T-cell (primary cell): Measurements from ENCODE around the gene ADAD2. TPM values are rescaled to one million over a fixed set of nuclear protein-coding genes. Genes with fewer than 3 reads are reported as not detected.

Experiments
- ATAC-seq, 4 experiments: fragments of 200-7000 bp in 3 of 4; fragments of 150-1000 bp in 1 of 4; cut with Tn5 transposase; replicated peaks in 1 of 4; 1 replicate in 3 of 4; 2 replicates in 1 of 4; pipeline ENCODE4 v1.10.0; 2021; ENCODE audit warnings: moderate library complexity in 3 of 4, mild to moderate bottlenecking in 2 of 4, moderate number of reproducible peaks in 1 of 4
- CTCF ChIA-PET, 2 donors: fragments of 300-600 bp; sonication (Branson Sonifier 250); formaldehyde crosslinking; loops; one replicate each; lab custom pipeline; 2022; ENCODE audit warnings: antibody characterized with exemption in 2 of 2; lab: Charles Lee
- POLR2A ChIA-PET, 2 donors: fragments of 300-600 bp; sonication (Branson Sonifier 250); formaldehyde crosslinking; loops; one replicate each; lab custom pipeline; 2022; ENCODE audit warnings: antibody characterized with exemption in 2 of 2; lab: Charles Lee
- DNase-seq, 35 experiments: peaks; one replicate each; pipeline versions ENCODE4 v3.0.0 to v3.0.0-alpha.2; 2013 to 2023
- H3K27ac ChIP-seq: one replicate; pipeline ENCODE4 v1.5.1; 2013; ENCODE audit warnings: low read length
- H3K27me3 ChIP-seq, 2 experiments: replicated peaks in 1 of 2; 1 replicate in 1 of 2; 2 replicates in 1 of 2; pipeline versions ENCODE4 v1.6.1 to v1.7.0; 2013; ENCODE audit warnings: low read length in 1 of 2, mixed read lengths in 1 of 2; ENCODE audit not compliant: control insufficient read depth in 2 of 2, insufficient read depth in 2 of 2; ENCODE audit errors: extremely low read depth in 1 of 2
- H3K36me3 ChIP-seq, 2 donors: 1 replicate in 1 of 2; 2 replicates in 1 of 2; pipeline versions ENCODE4 v1.6.1 to v1.7.0; 2013; ENCODE audit warnings: low read length in 1 of 2; ENCODE audit not compliant: control insufficient read depth in 2 of 2, insufficient read depth in 1 of 2; ENCODE audit errors: extremely low read depth in 1 of 2
- H3K4me1 ChIP-seq, 2 experiments: 1 replicate in 1 of 2; 2 replicates in 1 of 2; pipeline versions ENCODE4 v1.6.1 to v1.7.0; 2013; ENCODE audit warnings: low read length in 2 of 2, mixed read lengths in 1 of 2; ENCODE audit not compliant: insufficient read depth in 2 of 2, control insufficient read depth in 1 of 2; ENCODE audit errors: extremely low read depth in 1 of 2
- H3K4me3 ChIP-seq, 2 donors: 1 replicate in 1 of 2; 2 replicates in 1 of 2; pipeline versions ENCODE4 v1.5.1 to v1.7.0; 2013; ENCODE audit warnings: mild to moderate bottlenecking in 2 of 2, low read length in 1 of 2, moderate library complexity in 1 of 2; ENCODE audit not compliant: control insufficient read depth in 1 of 2; ENCODE audit errors: extremely low read depth in 1 of 2
- H3K9me3 ChIP-seq: 2 replicates; pipeline ENCODE4 v1.7.0; 2013
- H3K27ac Mint-ChIP-seq, 2 donors: one replicate each; pipeline ENCODE4 v1.8.0; 2020 to 2021; ENCODE audit warnings: mild to moderate bottlenecking in 2 of 2, mixed read lengths in 2 of 2
- H3K27me3 Mint-ChIP-seq, 2 donors: one replicate each; pipeline ENCODE4 v1.8.0; 2021 to 2022; ENCODE audit warnings: mixed read lengths in 2 of 2
- H3K36me3 Mint-ChIP-seq: one replicate; pipeline ENCODE4 v1.8.0; 2021; ENCODE audit warnings: mixed read lengths
- H3K4me1 Mint-ChIP-seq, 3 donors: one replicate each; pipeline ENCODE4 v1.8.0; 2020 to 2022; ENCODE audit warnings: mixed read lengths in 3 of 3, mild to moderate bottlenecking in 1 of 3
- H3K4me3 Mint-ChIP-seq, 3 donors: one replicate each; pipeline ENCODE4 v1.8.0; 2020 to 2022; ENCODE audit warnings: mild to moderate bottlenecking in 3 of 3, mixed read lengths in 3 of 3, moderate library complexity in 3 of 3
- H3K9me3 Mint-ChIP-seq, 3 donors: one replicate each; pipeline ENCODE4 v1.8.0; 2020 to 2022; ENCODE audit warnings: mixed read lengths in 3 of 3
- WGBS: methylation state at CpG from one replicate; pipeline ENCODE4 v1.1.5; 2013; ENCODE audit warnings: missing lambda C conversion rate; ENCODE audit not compliant: insufficient coverage; 5-methylcytosine and 5-hydroxymethylcytosine counted together
- total RNA-seq, 35 experiments: library from RNA in 6 of 35; stranded (reverse) in 6 of 35; fragments of 120-200 nt in 1 of 35; gene quantifications; one replicate each; pipeline versions ENCODE4 v1.2.1 to v1.2.4 and lab custom pipeline; 2013 to 2026

ADAD2 gene
- total RNA-seq, 5 donors from 2014 or later (not counting 1 experiment from before 2014, with no cell fraction given): 0.25 TPM; not detected in 4

GRCh38 chr16:84174396-84174795 lies 16.6 kb upstream of the ADAD2 start:
- peaks cover 5% of the 10 kb centered on the region for H3K36me3 Mint-ChIP-seq
- ChIA-PET POLR2A (no interaction called here), CTCF (no interaction called here)
- 77% methylated on average over 4 of the region's 11 CpGs for WGBS
- H3K27ac Mint-ChIP-seq: no peak overlapping the region
- Histone ChIP-seq H3K27ac (no peak overlapping the region), H3K4me1 (peaks cover 0 to 4% of the 10 kb centered on the region in 2 experiments), H3K4me3 (no peak overlapping the region), H3K36me3 (peaks cover 4 to 15% of the 10 kb centered on the region in 2 donors), H3K9me3 (no peaks in the 10 kb centered on the region), H3K27me3 (peaks cover 0 to 30% of the 10 kb centered on the region in 2 experiments)
- ATAC-seq (no peak), DNase-seq (no peak)
- H3K27me3 Mint-ChIP-seq: peaks cover 7 to 17% of the 10 kb centered on the region in 2 donors
- no peak overlapping the region for H3K4me3 Mint-ChIP-seq
- peaks cover 5 to 7% (median 5%) of the 10 kb centered on the region in 3 donors for H3K4me1 Mint-ChIP-seq
- no peaks in the 10 kb centered on the region for H3K9me3 Mint-ChIP-seq

GRCh38 chr16:84175350-84176081 lies 15.4 kb upstream of the ADAD2 start:
- H3K27me3 Mint-ChIP-seq: peaks cover 0 to 9% of the 10 kb centered on the region in 2 donors
- Histone ChIP-seq H3K4me3 (no peak overlapping the region), H3K4me1 (peaks cover 0 to 4% of the 10 kb centered on the region in 2 experiments), H3K27me3 (peaks cover 0 to 19% of the 10 kb centered on the region in 2 experiments), H3K36me3 (peaks cover 8 to 23% of the 10 kb centered on the region in 2 donors), H3K9me3 (no peaks in the 10 kb centered on the region), H3K27ac (no peak overlapping the region)
- H3K9me3 Mint-ChIP-seq: no peaks in the 10 kb centered on the region
- H3K4me3 Mint-ChIP-seq: no peak overlapping the region
- peaks cover 5% of the 10 kb centered on the region for H3K36me3 Mint-ChIP-seq
- POLR2A ChIA-PET: no interaction called here
- CTCF ChIA-PET: interaction anchor here (0.5 to 1.2 kb wide), 4 partner anchors 11 to 360 kb away, joined by 3 to 7 read pairs (median 4); partner anchors contain the start of gene TAF1C (in 1 of the 2)
- 50% methylated on average over 6 of the region's 10 CpGs for WGBS
- H3K27ac Mint-ChIP-seq: no peak overlapping the region
- H3K4me1 Mint-ChIP-seq: peaks cover 5 to 7% (median 5%) of the 10 kb centered on the region in 3 donors
- peak in 27 of 35 experiments; percentile 20 to 67 (median 41) for DNase-seq
- ATAC-seq: peak; percentile 78 to 92 (median 88)

GRCh38 chr16:84176192-84177053 lies 14.5 kb upstream of the ADAD2 start:
- no peak for ATAC-seq
- Histone ChIP-seq H3K27ac (no peak overlapping the region), H3K4me3 (no peak overlapping the region), H3K36me3 (peaks cover 8 to 31% of the 10 kb centered on the region in 2 donors), H3K27me3 (peaks cover 0 to 13% of the 10 kb centered on the region in 2 experiments), H3K4me1 (peaks cover 0 to 4% of the 10 kb centered on the region in 2 experiments), H3K9me3 (no peaks in the 10 kb centered on the region)
- no peak overlapping the region for H3K4me3 Mint-ChIP-seq
- H3K4me1 Mint-ChIP-seq: peaks cover 5 to 7% (median 5%) of the 10 kb centered on the region in 3 donors
- WGBS: 90% methylated on average over 13 of the region's 18 CpGs
- peaks cover 0 to 7% of the 10 kb centered on the region in 2 donors for H3K27me3 Mint-ChIP-seq
- no peaks in the 10 kb centered on the region for H3K9me3 Mint-ChIP-seq
- peaks cover 8% of the 10 kb centered on the region for H3K36me3 Mint-ChIP-seq
- POLR2A ChIA-PET: no interaction called here
- no peak for DNase-seq
- no peak overlapping the region for H3K27ac Mint-ChIP-seq
- CTCF ChIA-PET: interaction anchor here in 1 of 2 donors (0.5 to 1.0 kb wide), 2 partner anchors 92 to 361 kb away, joined by 4 to 7 read pairs; no protein-coding TSS in a partner anchor

GRCh38 chr16:84177741-84178073 lies 13.2 kb upstream of the ADAD2 start:
- ATAC-seq: no peak
- Mint-ChIP-seq H3K4me3 (no peak overlapping the region), H3K27me3 (peaks cover 0 to 2% of the 10 kb centered on the region in 2 donors), H3K9me3 (no peaks in the 10 kb centered on the region), H3K4me1 (peaks cover 5 to 7% (median 5%) of the 10 kb centered on the region in 3 donors), H3K36me3 (peaks cover 10% of the 10 kb centered on the region), H3K27ac (peak overlapping the region in 1 of 2 donors; percentile 30)
- no peak for DNase-seq
- H3K36me3 ChIP-seq: peaks cover 14 to 44% of the 10 kb centered on the region in 2 donors
- H3K4me1 ChIP-seq: peaks cover 0 to 4% of the 10 kb centered on the region in 2 experiments
- WGBS: 60% methylated on average over 2 of the region's 9 CpGs
- CTCF ChIA-PET: interaction anchor here in 1 of 2 donors (0.6 kb wide), 1 partner anchor 92 kb away, joined by 8 read pairs; no protein-coding TSS in a partner anchor
- no peak overlapping the region for H3K4me3 ChIP-seq
- POLR2A ChIA-PET: no interaction called here
- H3K9me3 ChIP-seq: no peaks in the 10 kb centered on the region
- H3K27ac ChIP-seq: no peak overlapping the region
- peaks cover 0 to under 1% of the 10 kb centered on the region in 2 experiments for H3K27me3 ChIP-seq

GRCh38 chr16:84178146-84178765 lies 12.7 kb upstream of the ADAD2 start:
- H3K27me3 Mint-ChIP-seq: no peaks in the 10 kb centered on the region
- ChIA-PET CTCF (no interaction called here), POLR2A (no interaction called here)
- no peak for ATAC-seq
- H3K4me3 ChIP-seq: no peak overlapping the region
- DNase-seq: no peak
- peaks cover 17 to 49% of the 10 kb centered on the region in 2 donors for H3K36me3 ChIP-seq
- peaks cover 14% of the 10 kb centered on the region for H3K36me3 Mint-ChIP-seq
- H3K27ac ChIP-seq: no peak overlapping the region
- H3K9me3 ChIP-seq: no peaks in the 10 kb centered on the region
- no peak overlapping the region for H3K27ac Mint-ChIP-seq
- H3K4me1 Mint-ChIP-seq: peaks cover 5 to 7% (median 5%) of the 10 kb centered on the region in 3 donors
- H3K4me1 ChIP-seq: peaks cover 0 to 4% of the 10 kb centered on the region in 2 experiments
- 89% methylated on average over 10 of the region's 15 CpGs for WGBS
- H3K4me3 Mint-ChIP-seq: no peak overlapping the region
- H3K9me3 Mint-ChIP-seq: no peaks in the 10 kb centered on the region
- no peaks in the 10 kb centered on the region for H3K27me3 ChIP-seq
